WTC11 (cell line): ENCODE results near the gene SLC5A9. TPM values are rescaled to one million over a fixed set of nuclear protein-coding genes. Genes with fewer than 3 reads are reported as not detected.

ENCODE experiments used
- ATAC-seq: fragments of 200-7000 bp; cut with Tn5 transposase; 2 replicates; pipeline ENCODE4 v1.10.0; 2021; ENCODE audit warnings: mild to moderate bottlenecking, moderate library complexity
- CTCF ChIA-PET: fragments of 300-600 bp; sonication (Branson Sonifier 250); formaldehyde crosslinking; loops from one replicate; lab custom pipeline; 2021; ENCODE audit warnings: antibody characterized with exemption; lab: Charles Lee
- POLR2A ChIA-PET: fragments of 350-600 bp; sonication (Branson Sonifier 250); formaldehyde crosslinking; loops from one replicate; lab custom pipeline; 2021; ENCODE audit warnings: antibody characterized with exemption; lab: Charles Lee
- DNase-seq: peaks from one replicate; pipeline ENCODE4 v3.0.0; 2021; ENCODE audit warnings: low spot score
- H3K27ac Mint-ChIP-seq: 2 replicates; pipeline ENCODE4 v1.8.0; 2021; ENCODE audit warnings: mixed read lengths
- H3K27me3 Mint-ChIP-seq: 2 replicates; pipeline ENCODE4 v1.8.0; 2021; ENCODE audit warnings: low read depth, mild to moderate bottlenecking, moderate library complexity, mixed read lengths
- H3K36me3 Mint-ChIP-seq: 2 replicates; pipeline ENCODE4 v1.8.0; 2021; ENCODE audit warnings: mixed read lengths
- H3K4me1 Mint-ChIP-seq: 2 replicates; pipeline ENCODE4 v1.8.0; 2022; ENCODE audit warnings: mixed read lengths
- H3K4me3 Mint-ChIP-seq: 2 replicates; pipeline ENCODE4 v1.8.0; 2021; ENCODE audit warnings: mild to moderate bottlenecking, moderate library complexity, mixed read lengths
- H3K9me3 Mint-ChIP-seq: 2 replicates; pipeline ENCODE4 v1.8.0; 2021; ENCODE audit warnings: mixed read lengths
- CREM ChIP-seq: sonication (generic); formaldehyde crosslinking; IDR thresholded peaks from 2 replicates; pipeline ENCODE4 v1.8.1; 2022; ENCODE audit warnings: mild to moderate bottlenecking, missing genetic modification reagents, moderate library complexity
- E2F1 ChIP-seq: sonication (generic); formaldehyde crosslinking; IDR thresholded peaks from 2 replicates; pipeline ENCODE4 v1.8.0; 2022; ENCODE audit warnings: mild to moderate bottlenecking, missing genetic modification reagents
- E2F4 ChIP-seq: sonication (generic); formaldehyde crosslinking; IDR thresholded peaks from 2 replicates; pipeline ENCODE4 v1.8.1; 2022; ENCODE audit warnings: low read depth, mild to moderate bottlenecking, moderate library complexity, missing genetic modification reagents, borderline replicate concordance
- ESRRA ChIP-seq: sonication (generic); formaldehyde crosslinking; IDR thresholded peaks from 2 replicates; pipeline ENCODE4 v1.8.1; 2022; ENCODE audit warnings: mild to moderate bottlenecking, missing genetic modification reagents, borderline replicate concordance
- ETV6 ChIP-seq: sonication (generic); formaldehyde crosslinking; IDR thresholded peaks from 2 replicates; pipeline ENCODE4 v1.8.1; 2022; ENCODE audit warnings: mild to moderate bottlenecking, missing genetic modification reagents
- FOXJ3 ChIP-seq: sonication (generic); formaldehyde crosslinking; IDR thresholded peaks from 2 replicates; pipeline ENCODE4 v1.9.0; 2021; ENCODE audit warnings: missing genetic modification reagents, mild to moderate bottlenecking, borderline replicate concordance
- GABPB1 ChIP-seq: sonication (generic); formaldehyde crosslinking; IDR thresholded peaks from 2 replicates; pipeline ENCODE4 v1.8.1; 2023; ENCODE audit warnings: mild to moderate bottlenecking, missing genetic modification reagents
- KAT7 ChIP-seq: sonication (generic); formaldehyde crosslinking; IDR thresholded peaks from 2 replicates; pipeline ENCODE4 v1.8.1; 2023; ENCODE audit warnings: missing genetic modification reagents, mild to moderate bottlenecking, borderline replicate concordance
- NR1H2 ChIP-seq: sonication (generic); formaldehyde crosslinking; IDR thresholded peaks from 2 replicates; pipeline ENCODE4 v1.9.0; 2021; ENCODE audit warnings: mild to moderate bottlenecking, moderate library complexity, missing genetic modification reagents
- PREB ChIP-seq: sonication (generic); formaldehyde crosslinking; IDR thresholded peaks from 2 replicates; pipeline ENCODE4 v1.8.1; 2022; ENCODE audit warnings: mild to moderate bottlenecking, missing genetic modification reagents, moderate library complexity, borderline replicate concordance
- SP1 ChIP-seq: sonication (generic); formaldehyde crosslinking; conservative IDR thresholded peaks from 2 replicates; pipeline ENCODE4 v1.8.1; 2022; ENCODE audit warnings: missing genetic modification reagents
- TP53 ChIP-seq: sonication (generic); formaldehyde crosslinking; IDR thresholded peaks from 2 replicates; pipeline ENCODE4 v1.8.1; 2023; ENCODE audit warnings: mild to moderate bottlenecking, missing genetic modification reagents
- ZBTB43 ChIP-seq: sonication (generic); formaldehyde crosslinking; IDR thresholded peaks from 2 replicates; pipeline ENCODE4 v1.8.1; 2023; ENCODE audit warnings: mild to moderate bottlenecking, missing genetic modification reagents
- ZNF121 ChIP-seq: sonication (generic); formaldehyde crosslinking; IDR thresholded peaks from 2 replicates; pipeline ENCODE4 v1.8.0; 2023; ENCODE audit warnings: missing genetic modification reagents
- ZNF219 ChIP-seq: sonication (generic); formaldehyde crosslinking; IDR thresholded peaks from 2 replicates; pipeline ENCODE4 v1.8.0; 2023; ENCODE audit warnings: missing genetic modification reagents, mild to moderate bottlenecking, borderline replicate concordance
- ZNF263 ChIP-seq: sonication (generic); formaldehyde crosslinking; IDR thresholded peaks from 2 replicates; pipeline ENCODE4 v1.8.1; 2022; ENCODE audit warnings: low read depth, mild to moderate bottlenecking, moderate library complexity, missing genetic modification reagents
- ZNF425 ChIP-seq: fragments of 250-450 bp; sonication (Bioruptor Pico); conservative IDR thresholded peaks from 2 replicates; pipeline ENCODE4 v1.9.0; 2021; ENCODE audit warnings: mild to moderate bottlenecking
- ZNF512 ChIP-seq: sonication (generic); formaldehyde crosslinking; IDR thresholded peaks from 2 replicates; pipeline ENCODE4 v1.8.1; 2022; ENCODE audit warnings: missing genetic modification reagents, borderline replicate concordance
- ZSCAN18 ChIP-seq: fragments of 250-450 bp; sonication (Bioruptor Pico); IDR thresholded peaks from 2 replicates; pipeline ENCODE4 v2.1.2; 2022; ENCODE audit warnings: mild to moderate bottlenecking, moderate library complexity
- total RNA-seq: library from RNA; stranded (reverse); gene quantifications from 3 replicates; pipeline ENCODE4 v1.2.3, GENCODE V29; 2021

Gene SLC5A9
- total RNA-seq, 1 experiment from 2014 or later = 0.22 TPM

- Mint-ChIP-seq H3K4me1 (peaks cover 8% of the 10 kb centered on the region), H3K4me3 (no peak overlapping the region), H3K36me3 (no peaks in the 10 kb centered on the region), H3K27ac (no peak overlapping the region), H3K27me3 (no peaks in the 10 kb centered on the region; the same call in 1 of the 2 replicates), H3K9me3 (no peaks in the 10 kb centered on the region)
- peak; percentile 95 for ATAC-seq
- ChIA-PET CTCF (interaction anchor here (0.8 to 1.1 kb wide), 6 partner anchors 11 to 280 kb away, joined by 3 to 4 read pairs (median 3); no protein-coding TSS in a partner anchor), POLR2A (no interaction called here)
- peak; percentile 36 for DNase-seq
- TF ChIP-seq ETV6 (CRISPR knock-in tag) (no peak), ZNF219 (CRISPR knock-in tag) (no peak), NR1H2 (no peak), CREM (CRISPR knock-in tag) (no peak), FOXJ3 (CRISPR knock-in tag) (no peak), ZSCAN18 (CRISPR knock-in tag) (no peak), E2F1 (no peak), ZBTB43 (CRISPR knock-in tag) (no peak), ZNF425 (no peak), ZNF121 (CRISPR knock-in tag) (no peak), TP53 (CRISPR knock-in tag) (no peak), SP1 (no peak), E2F4 (CRISPR knock-in tag) (no peak), ESRRA (CRISPR knock-in tag) (no peak), PREB (CRISPR knock-in tag) (no peak), ZNF263 (CRISPR knock-in tag) (no peak), GABPB1 (no peak), ZNF512 (CRISPR knock-in tag) (no peak), KAT7 (CRISPR knock-in tag) (no peak)
Measured at GRCh38 chr1:48249868-48250267, 27.4 kb downstream of the SLC5A9 start.
